KOPT-K1 (cell line): Measurements from ENCODE around the gene CSTPP1.
"Not testable (repeated sequence)": the region's sequence is repeated elsewhere in the genome, so short reads cannot be mapped to it uniquely, and the experiment has no call there.

Experiments
- H3K27ac ChIP-seq: fragments of 200-600 bp; sonication (generic); 2 replicates; pipeline ENCODE4 v1.5.1; 2016; ENCODE audit warnings: antibody characterized with exemption, mild to moderate bottlenecking, low read depth, low read length; ENCODE audit not compliant: poor library complexity, severe bottlenecking
- H3K36me3 ChIP-seq: fragments of 200-600 bp; sonication (generic); 2 replicates; pipeline ENCODE4 v1.5.1; 2017; ENCODE audit warnings: antibody characterized with exemption, mild to moderate bottlenecking, low read length, moderate library complexity; ENCODE audit not compliant: insufficient read depth
- H3K9me3 ChIP-seq: fragments of 200-600 bp; sonication (generic); 2 replicates; pipeline ENCODE4 v1.5.1; 2017; ENCODE audit warnings: antibody characterized with exemption, low read length, mild to moderate bottlenecking; ENCODE audit not compliant: insufficient read depth, poor library complexity, severe bottlenecking

Gene CSTPP1

GRCh38 chr11:47056261-47056915, 119.8 kb downstream of the CSTPP1 start:
- Histone ChIP-seq H3K36me3 (no peaks in the 10 kb centered on the region), H3K9me3 (no peaks in the 10 kb centered on the region), H3K27ac (no peak overlapping the region)

DNA sequence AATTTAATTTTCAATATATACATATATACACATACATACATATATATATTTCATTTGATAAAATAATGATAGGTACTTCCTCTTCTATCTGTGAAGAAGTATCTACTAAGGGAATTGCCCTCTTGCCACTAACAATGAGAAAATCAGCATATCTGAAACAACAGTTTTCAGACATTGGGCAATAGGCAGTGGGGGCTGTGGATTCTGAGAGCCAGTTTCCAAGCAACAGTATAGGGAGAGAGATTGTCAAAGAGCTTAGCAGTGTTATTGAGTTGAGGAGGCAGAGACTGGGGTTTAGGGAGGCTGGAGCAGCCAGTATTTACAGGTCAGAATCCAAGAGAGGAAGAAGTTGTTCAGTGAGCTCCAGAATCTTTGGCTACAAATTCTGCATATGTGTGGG, 120.8 kb downstream of the CSTPP1 start:
- no peaks in the 10 kb centered on the region for H3K9me3 ChIP-seq
- no peak overlapping the region for H3K27ac ChIP-seq
- H3K36me3 ChIP-seq = no peaks in the 10 kb centered on the region

- Histone ChIP-seq H3K9me3 (no peaks in the 10 kb centered on the region), H3K27ac (no peak overlapping the region), H3K36me3 (no peaks in the 10 kb centered on the region)
These were observed 124.2 kb downstream of the CSTPP1 start for GRCh38 chr11:47060807-47061206.

GRCh38 chr11:47061429-47062178, 125.0 kb downstream of the CSTPP1 start:
- H3K27ac ChIP-seq = no peak overlapping the region
- H3K9me3 ChIP-seq = no peaks in the 10 kb centered on the region
- H3K36me3 ChIP-seq = no peaks in the 10 kb centered on the region

GRCh38 chr11:47062736-47063135, 126.2 kb downstream of the CSTPP1 start:
- Histone ChIP-seq H3K27ac (no peak overlapping the region), H3K36me3 (no peaks in the 10 kb centered on the region), H3K9me3 (no peaks in the 10 kb centered on the region)

DNA sequence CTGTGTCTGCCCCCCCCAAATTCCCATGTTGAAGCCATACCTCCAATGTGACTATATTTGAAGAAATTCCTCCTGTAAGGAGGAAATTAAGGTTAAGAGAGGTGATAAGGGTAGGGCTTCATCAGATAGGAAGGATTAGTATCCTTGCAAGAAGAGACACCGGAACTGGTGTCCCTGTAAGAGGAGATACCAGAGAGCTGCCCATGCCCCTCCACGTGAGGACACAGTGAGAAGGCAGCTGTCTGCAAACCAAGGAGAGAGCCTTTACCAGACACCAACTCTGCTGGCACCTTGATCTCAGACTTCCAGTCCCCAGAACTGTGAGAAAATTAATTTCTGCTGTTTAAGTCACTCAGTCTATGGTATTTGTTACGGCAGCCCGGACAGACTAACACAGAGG, 130.8 kb downstream of the CSTPP1 start:
- no peaks in the 10 kb centered on the region for H3K9me3 ChIP-seq
- H3K27ac ChIP-seq = no peak overlapping the region
- no peaks in the 10 kb centered on the region for H3K36me3 ChIP-seq

DNA sequence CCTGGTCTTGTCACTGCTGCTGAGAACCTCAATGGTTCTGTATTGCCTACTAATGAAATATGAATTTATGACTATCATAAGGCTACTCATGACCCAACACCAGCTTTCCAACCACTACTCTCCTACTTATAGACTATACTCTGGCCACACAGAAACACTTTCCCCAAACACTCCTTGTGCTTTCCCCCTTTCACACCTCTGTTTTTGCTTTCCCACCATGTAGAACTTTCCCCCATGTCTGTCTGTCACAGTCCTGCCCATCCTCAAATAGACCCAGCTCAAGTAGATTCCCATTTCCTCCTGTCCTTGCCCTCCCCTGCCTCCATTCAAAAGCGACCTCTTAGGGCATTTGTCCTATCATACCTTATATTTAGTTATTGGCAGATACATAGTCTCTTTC, 134.2 kb downstream of the CSTPP1 start:
- Histone ChIP-seq H3K9me3 (no peaks in the 10 kb centered on the region), H3K36me3 (no peaks in the 10 kb centered on the region), H3K27ac (no peak overlapping the region)

DNA sequence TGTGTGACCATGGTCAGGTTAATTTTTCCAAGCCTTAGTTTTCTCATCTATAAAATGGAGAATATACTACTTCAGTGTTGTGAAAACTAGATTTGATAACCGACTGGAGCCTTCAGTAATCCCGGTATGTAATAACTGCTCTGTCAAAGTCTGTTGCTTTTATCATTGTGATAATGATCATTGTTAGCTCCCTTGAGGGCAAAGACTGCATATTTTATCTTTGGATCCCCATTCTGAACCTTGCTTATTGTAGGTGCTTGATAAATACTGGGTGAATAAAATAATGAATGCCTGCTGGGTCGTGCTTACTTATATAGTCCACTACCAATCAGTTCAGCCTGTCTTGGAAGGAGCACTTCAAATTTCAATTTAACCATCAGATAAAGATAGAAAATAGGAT, 134.8 kb downstream of the CSTPP1 start:
- H3K36me3 ChIP-seq = no peaks in the 10 kb centered on the region
- no peaks in the 10 kb centered on the region for H3K9me3 ChIP-seq
- H3K27ac ChIP-seq = no peak overlapping the region

DNA sequence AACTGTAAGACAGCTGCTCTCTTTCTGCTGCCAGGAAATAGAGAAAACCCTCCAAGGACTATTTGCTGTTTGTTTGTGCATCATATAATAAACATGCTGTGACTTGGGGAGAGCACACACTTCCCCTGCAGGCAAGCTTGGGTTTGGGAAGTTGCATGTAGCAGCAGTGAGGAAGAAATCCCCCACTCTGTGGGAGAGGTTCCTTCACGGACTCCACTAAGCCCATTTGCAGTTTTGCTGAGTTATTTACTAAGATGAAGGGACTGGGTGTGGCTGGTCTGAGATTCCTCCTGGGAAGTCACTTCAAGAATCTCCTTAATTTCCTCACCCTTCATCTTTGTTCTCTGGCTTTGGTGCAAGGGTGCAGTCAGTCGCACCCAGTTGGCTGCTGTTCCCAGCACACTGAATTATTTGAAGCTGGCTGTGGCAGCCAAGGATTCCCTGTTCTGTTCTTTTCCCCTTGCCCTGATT, 135.3 kb downstream of the CSTPP1 start:
- no peaks in the 10 kb centered on the region for H3K9me3 ChIP-seq
- no peak overlapping the region for H3K27ac ChIP-seq
- H3K36me3 ChIP-seq = no peaks in the 10 kb centered on the region

GRCh38 chr11:47078751-47079521, 142.4 kb downstream of the CSTPP1 start:
- H3K27ac ChIP-seq = no peak overlapping the region
- no peaks in the 10 kb centered on the region for H3K9me3 ChIP-seq
- no peaks in the 10 kb centered on the region for H3K36me3 ChIP-seq

DNA sequence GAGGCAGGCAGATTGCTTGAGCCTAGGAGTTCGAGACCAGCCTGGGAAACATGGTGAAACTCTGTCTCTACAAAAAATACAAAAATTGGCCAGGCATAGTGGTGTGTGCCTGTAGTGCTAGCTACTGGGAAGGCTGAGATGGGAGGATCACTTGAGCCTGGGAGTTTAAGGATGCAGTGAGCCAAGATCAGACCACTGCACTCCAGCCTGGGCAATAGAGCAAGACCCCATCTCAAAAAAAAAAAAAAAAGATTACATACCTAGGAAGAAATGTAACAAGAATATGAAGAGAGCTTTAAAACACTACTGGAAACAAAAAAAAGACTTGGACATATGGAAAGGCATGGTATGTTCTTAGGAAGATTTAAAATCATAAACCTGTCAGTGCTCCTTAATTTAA, 144.2 kb downstream of the CSTPP1 start:
- not testable (repeated sequence) for H3K36me3 ChIP-seq, H3K9me3 ChIP-seq, H3K27ac ChIP-seq

DNA sequence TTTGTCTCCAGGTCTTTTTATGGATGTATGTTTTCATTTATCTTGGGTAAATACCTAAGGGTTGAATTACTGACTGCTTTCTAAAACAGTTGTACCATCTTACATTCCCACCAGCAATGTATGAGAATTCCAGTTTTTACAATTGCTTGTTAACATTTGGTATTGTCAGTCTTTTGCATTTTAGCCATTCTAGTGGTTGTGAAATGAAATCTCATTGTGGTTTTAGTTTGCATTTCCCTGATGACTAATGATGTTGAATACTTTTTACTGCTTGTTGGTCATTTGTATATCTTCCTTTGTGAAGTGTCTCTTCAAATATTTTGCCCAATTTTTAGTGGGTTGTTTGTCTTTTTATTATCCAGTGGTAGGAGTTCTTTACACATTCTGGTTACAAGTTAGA, 147.4 kb downstream of the CSTPP1 start:
- H3K36me3 ChIP-seq = no peaks in the 10 kb centered on the region
- no peaks in the 10 kb centered on the region for H3K9me3 ChIP-seq
- no peak overlapping the region for H3K27ac ChIP-seq

DNA sequence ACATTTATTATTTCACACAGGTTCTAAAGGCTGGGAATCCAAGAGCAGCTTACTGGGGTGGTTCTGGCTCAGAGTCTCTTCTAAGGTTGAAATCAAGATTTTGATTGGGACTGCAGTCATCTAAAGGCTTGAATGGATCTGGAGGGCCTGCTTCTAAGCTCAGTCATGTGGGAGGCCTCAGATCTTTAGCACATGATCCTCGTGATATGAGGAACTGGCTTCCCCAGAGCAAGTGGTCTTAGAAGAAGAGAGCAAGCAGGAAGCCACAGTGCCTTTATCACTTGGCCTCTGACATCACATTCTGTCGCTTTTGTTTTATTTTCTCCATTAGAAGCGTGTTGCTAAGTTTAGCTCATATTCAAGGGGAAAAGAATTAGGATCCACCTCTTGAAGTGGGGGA, 151.2 kb downstream of the CSTPP1 start:
- Histone ChIP-seq H3K27ac (peak overlapping the region; percentile 18), H3K36me3 (no peaks in the 10 kb centered on the region), H3K9me3 (no peaks in the 10 kb centered on the region)

DNA sequence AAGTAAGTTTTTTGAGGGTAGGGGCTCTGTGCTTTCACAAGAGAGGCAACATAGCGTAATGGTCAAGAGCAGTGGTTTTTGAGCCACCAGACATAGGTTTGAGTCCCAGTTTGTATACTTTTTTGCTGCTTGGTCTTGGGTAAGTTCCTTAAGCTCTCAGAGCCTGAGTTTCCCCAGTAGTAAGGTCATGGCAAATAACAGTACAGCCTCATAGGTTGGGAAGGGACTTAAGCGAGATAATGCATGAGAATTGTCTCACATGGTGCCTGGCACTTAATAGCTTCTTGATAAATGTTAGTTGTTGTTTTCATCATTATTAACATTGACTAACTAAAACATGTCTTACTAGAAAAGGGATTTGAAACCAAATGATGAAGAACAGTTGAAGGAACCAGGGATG, 157.0 kb downstream of the CSTPP1 start:
- no peaks in the 10 kb centered on the region for H3K9me3 ChIP-seq
- no peak overlapping the region for H3K27ac ChIP-seq
- H3K36me3 ChIP-seq = no peaks in the 10 kb centered on the region

- not testable (repeated sequence) for H3K9me3 ChIP-seq, H3K36me3 ChIP-seq, H3K27ac ChIP-seq
These were observed 160.3 kb downstream of the CSTPP1 start for GRCh38 chr11:47096871-47097270.
